Melanocyte of skin (primary cell): ENCODE results near the gene NECAB3. TPM values are rescaled to one million over a fixed set of nuclear protein-coding genes. Genes with fewer than 3 reads are reported as not detected.

Source experiments
- total RNA-seq, 2 donors: library from RNA; depleted of rRNA; stranded (reverse); fragments of >200 nt; gene quantifications; 2 replicates each; pipeline ENCODE4 v1.2.3, GENCODE V29; 2012

The NECAB3 gene
- total RNA-seq = 10 to 100 TPM; 24.1 to 27.3 TPM

GRCh38 chr20:33674294-33675135 is at the start of gene NECAB3:
NECAB3 (minus strand) TSS chr20:33674428; CDS start chr20:33674352, 76 bp downstream.

GRCh38 chr20:33719989-33720709 is 45.9 kb upstream of the NECAB3 start, which contains the start of gene PXMP4:
PXMP4 (minus strand) TSS chr20:33720310; CDS start chr20:33720207, 103 bp downstream.

GRCh38 chr20:33686100-33686983 is 12.1 kb upstream of the NECAB3 start, which contains the start of gene E2F1:
E2F1 (minus strand) TSS chr20:33686385; CDS start chr20:33686264, 121 bp downstream.

GRCh38 chr20:33666293-33667244 is 7.7 kb downstream of the NECAB3 start, which contains the start of gene ACTL10:
ACTL10 (plus strand) TSS chr20:33666943; CDS start chr20:33667498, 555 bp downstream.

GRCh38 chr20:33662172-33662571 is 12.1 kb downstream of the NECAB3 start, which contains the start of gene C20orf144:
C20orf144 (plus strand) TSS chr20:33662327; CDS start chr20:33662346, 19 bp downstream.

Other genes with a start within 250 kb of the NECAB3 start
- 10 to 100 TPM; 13.3 to 14.8 TPM for gene SNTA1, start 230.7 kb downstream of the NECAB3 start, total RNA-seq
- gene CBFA2T2, start 184.3 kb downstream of the NECAB3 start, total RNA-seq = 1 to 10 TPM; 7.7 to 8.6 TPM
- under 1 TPM; 0.33 to 0.34 TPM for gene C20orf144, start 12.1 kb downstream of the NECAB3 start, total RNA-seq
- gene ACTL10, start 7.5 kb downstream of the NECAB3 start, total RNA-seq = 1 to 10 TPM; 2.3 to 2.4 TPM
- 10 to 100 TPM; 11.4 to 28.3 TPM for gene E2F1, start 12.0 kb upstream of the NECAB3 start, total RNA-seq
- gene PXMP4, start 45.9 kb upstream of the NECAB3 start, total RNA-seq = 1 to 10 TPM; 5.3 to 6.9 TPM
- gene ZNF341, start 57.6 kb upstream of the NECAB3 start, total RNA-seq = 1 to 10 TPM; 1.4 to 2.7 TPM
- gene CHMP4B, start 136.9 kb upstream of the NECAB3 start, total RNA-seq = 10 to 100 TPM; 26.2 to 36.3 TPM